Measurements from ENCODE around the gene SHOC1. TPM values are rescaled to one million over a fixed set of nuclear protein-coding genes. Genes with fewer than 3 reads are reported as not detected.

SHOC1 gene
- total RNA-seq, 1 donor from 2014 or later = 0.15 TPM

DNA sequence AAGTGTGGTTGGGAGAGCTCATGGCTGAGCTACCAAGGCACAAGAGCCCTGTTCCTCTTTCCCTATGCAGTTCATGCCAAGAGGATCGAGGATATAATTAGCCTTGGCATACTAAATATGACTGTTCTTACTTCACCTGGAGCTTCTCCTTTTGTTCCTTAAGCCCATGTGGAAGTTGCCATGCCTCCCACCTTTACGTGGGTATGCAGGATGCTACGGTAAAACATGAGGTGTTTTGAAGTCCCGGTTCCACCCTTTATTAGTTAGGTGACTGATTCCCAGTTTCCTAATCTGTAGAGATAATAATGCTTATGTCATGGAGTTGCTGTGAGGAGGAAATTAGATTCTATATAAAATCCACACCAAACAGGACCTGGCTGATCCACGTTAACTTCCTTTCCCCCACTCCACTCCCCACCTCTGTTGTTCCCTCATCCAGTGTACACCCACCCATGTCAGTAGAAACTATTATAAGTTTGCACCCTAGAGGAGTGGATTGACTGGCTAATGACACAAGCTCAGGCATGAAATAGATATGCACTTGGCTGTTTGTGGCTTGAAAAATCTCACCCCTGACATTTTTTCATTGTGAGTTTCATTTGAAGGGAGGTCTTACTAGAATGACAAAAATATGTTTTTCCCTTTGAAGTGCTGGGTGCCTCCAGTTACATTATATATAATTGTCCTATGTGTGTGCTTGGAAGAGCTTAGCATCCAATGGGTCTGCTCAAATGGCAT, 36.8 kb upstream of the SHOC1 start:
- Histone ChIP-seq H3K27me3 (ENCODE audit: low read depth) (no peaks in the 10 kb centered on the region), H3K4me3 (no peak overlapping the region), H3K36me3 (no peaks in the 10 kb centered on the region), H3K27ac (no peak overlapping the region), H3K4me1 (no peaks in the 10 kb centered on the region), H3K9me3 (no peaks in the 10 kb centered on the region)
- ATAC-seq (no peak), DNase-seq (no peak)
- intact Hi-C loops (cut with DNase I) = no loop called here
- TF ChIP-seq, protein P1, sequence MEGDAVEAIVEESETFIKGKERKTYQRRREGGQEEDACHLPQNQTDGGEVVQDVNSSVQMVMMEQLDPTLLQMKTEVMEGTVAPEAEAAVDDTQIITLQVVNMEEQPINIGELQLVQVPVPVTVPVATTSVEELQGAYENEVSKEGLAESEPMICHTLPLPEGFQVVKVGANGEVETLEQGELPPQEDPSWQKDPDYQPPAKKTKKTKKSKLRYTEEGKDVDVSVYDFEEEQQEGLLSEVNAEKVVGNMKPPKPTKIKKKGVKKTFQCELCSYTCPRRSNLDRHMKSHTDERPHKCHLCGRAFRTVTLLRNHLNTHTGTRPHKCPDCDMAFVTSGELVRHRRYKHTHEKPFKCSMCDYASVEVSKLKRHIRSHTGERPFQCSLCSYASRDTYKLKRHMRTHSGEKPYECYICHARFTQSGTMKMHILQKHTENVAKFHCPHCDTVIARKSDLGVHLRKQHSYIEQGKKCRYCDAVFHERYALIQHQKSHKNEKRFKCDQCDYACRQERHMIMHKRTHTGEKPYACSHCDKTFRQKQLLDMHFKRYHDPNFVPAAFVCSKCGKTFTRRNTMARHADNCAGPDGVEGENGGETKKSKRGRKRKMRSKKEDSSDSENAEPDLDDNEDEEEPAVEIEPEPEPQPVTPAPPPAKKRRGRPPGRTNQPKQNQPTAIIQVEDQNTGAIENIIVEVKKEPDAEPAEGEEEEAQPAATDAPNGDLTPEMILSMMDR (IDR thresholded peaks at IDR 0.05) = no peak

DNA sequence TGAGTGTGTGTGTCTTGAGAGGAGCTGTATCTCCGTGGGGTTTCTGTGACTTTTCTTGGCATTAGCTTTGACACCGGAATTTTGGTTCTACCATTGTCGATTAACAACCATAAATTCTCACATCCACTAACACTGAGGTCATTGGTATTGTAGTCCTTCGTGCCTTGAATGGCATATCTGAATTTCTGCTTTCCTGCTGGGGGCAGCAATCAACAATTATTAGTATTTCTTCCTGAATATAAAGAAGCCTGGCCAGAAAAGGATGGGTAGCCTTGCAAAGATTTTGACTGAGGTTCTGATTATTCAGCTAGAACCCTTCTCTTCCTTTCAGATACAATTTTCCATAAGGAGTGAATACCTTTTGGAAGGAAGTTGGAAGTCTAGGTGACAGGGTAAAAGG, 33.5 kb upstream of the SHOC1 start:
- DNase-seq = no peak
- no peak overlapping the region for H3K4me3 ChIP-seq
- intact Hi-C loops (cut with DNase I) = no loop called here
- no peaks in the 10 kb centered on the region for H3K4me1 ChIP-seq
- no peak overlapping the region for H3K27ac ChIP-seq
- no peak for ATAC-seq
- TF ChIP-seq, protein P1 (IDR thresholded peaks at IDR 0.05) = no peak
- H3K36me3 ChIP-seq = no peaks in the 10 kb centered on the region
- no peaks in the 10 kb centered on the region for H3K27me3 ChIP-seq (ENCODE audit: low read depth)
- no peaks in the 10 kb centered on the region for H3K9me3 ChIP-seq

DNA sequence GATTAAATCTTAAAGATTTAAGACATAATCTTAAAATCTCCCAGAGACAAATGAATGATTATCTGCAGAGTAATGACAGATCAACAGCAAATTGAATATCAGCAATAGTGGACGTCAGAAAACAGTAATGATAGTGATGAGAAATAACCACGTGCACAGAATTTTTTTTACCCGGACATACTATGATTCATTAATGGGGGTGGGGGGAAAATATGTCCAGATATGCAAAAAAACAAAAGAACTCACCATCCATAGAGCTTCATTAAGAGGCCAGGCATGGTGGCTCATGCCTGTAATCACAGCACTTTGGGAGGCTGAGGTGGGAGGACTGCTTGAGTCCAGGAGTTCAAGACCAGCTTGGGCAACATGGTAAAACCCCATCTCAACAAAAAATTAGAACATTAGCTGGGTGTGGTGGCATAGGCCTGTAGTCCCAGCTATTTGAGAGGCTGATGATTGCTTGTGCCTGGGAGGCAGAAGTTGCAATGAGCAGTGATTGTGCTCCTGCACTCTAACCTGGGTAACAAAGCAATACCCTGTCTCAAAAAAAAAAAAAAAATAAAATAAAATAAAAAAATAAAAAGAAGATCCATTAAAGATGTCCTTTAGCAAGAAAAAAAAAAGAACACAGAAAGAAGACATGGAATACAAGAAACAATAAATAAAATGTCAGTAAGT, 30.9 kb upstream of the SHOC1 start:
- H3K4me3 ChIP-seq = no peak overlapping the region
- no peak for ATAC-seq
- H3K4me1 ChIP-seq = no peaks in the 10 kb centered on the region
- no peaks in the 10 kb centered on the region for H3K36me3 ChIP-seq
- H3K9me3 ChIP-seq = no peaks in the 10 kb centered on the region
- intact Hi-C loops (cut with DNase I) = no loop called here
- DNase-seq = no peak
- TF ChIP-seq, protein P1 (IDR thresholded peaks at IDR 0.05) = no peak
- no peak overlapping the region for H3K27ac ChIP-seq
- no peaks in the 10 kb centered on the region for H3K27me3 ChIP-seq (ENCODE audit: low read depth)

DNA sequence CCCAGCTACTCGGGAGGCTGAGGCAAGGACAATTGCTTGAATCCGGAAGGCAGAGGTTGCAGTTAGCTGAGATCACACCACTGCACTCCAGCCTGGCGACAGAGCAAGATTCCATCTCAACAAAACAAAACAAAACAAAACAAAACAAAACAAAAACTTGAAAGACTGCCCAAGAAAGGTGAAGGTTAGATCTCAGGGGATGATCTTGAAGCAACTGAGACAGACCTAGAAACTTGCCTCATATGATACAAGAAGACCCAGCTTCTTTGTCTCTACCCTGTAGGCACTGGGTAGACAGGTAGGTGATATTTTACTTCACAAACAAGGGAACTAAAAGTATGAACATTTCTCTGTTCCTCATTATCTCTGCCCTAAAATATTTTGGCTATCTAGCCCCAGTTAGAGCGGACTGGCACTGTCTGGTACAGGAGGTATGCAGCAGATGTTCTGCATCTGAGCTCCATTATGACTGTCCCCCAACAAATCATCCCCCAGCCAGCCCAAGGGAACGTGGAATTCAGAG, 26.3 kb upstream of the SHOC1 start:
- H3K4me3 ChIP-seq = no peak overlapping the region
- no peaks in the 10 kb centered on the region for H3K9me3 ChIP-seq
- TF ChIP-seq, protein P1 (IDR thresholded peaks at IDR 0.05) = no peak
- no peak overlapping the region for H3K27ac ChIP-seq
- ATAC-seq (no peak), DNase-seq (no peak)
- H3K36me3 ChIP-seq = no peaks in the 10 kb centered on the region
- no peaks in the 10 kb centered on the region for H3K4me1 ChIP-seq
- intact Hi-C loops (cut with DNase I) = no loop called here
- H3K27me3 ChIP-seq (ENCODE audit: low read depth) = no peaks in the 10 kb centered on the region

DNA sequence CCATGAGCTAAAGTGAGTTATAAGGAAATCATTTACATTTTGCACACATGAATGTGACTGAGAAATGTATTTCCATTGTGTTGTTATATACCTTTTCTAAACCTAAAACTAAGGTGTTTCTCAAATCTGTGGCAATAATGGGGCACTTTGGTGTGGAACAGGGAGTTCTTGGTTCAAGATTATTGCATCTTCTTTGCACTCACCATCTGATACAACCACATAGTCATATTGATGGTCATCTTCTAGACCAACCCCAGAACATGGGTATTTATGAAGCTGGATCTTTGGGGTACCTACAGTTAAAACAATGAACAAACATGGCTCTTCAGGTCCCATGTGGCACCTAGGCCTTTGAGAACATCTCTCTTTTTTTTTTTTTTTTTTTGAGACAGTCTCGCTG, 24.6 kb upstream of the SHOC1 start:
- no peak overlapping the region for H3K4me3 ChIP-seq
- no peaks in the 10 kb centered on the region for H3K4me1 ChIP-seq
- H3K27ac ChIP-seq = no peak overlapping the region
- no peaks in the 10 kb centered on the region for H3K36me3 ChIP-seq
- no peak for ATAC-seq
- H3K27me3 ChIP-seq (ENCODE audit: low read depth) = no peaks in the 10 kb centered on the region
- no peak for DNase-seq
- TF ChIP-seq, protein P1 (IDR thresholded peaks at IDR 0.05) = no peak
- H3K9me3 ChIP-seq = no peaks in the 10 kb centered on the region
- intact Hi-C loops (cut with DNase I) = no loop called here
